ENCODE data around the gene ICAM2.
"Not testable (repeated sequence)": the region's sequence is repeated elsewhere in the genome, so short reads cannot be mapped to it uniquely, and the experiment has no call there.

Gene ICAM2

DNA sequence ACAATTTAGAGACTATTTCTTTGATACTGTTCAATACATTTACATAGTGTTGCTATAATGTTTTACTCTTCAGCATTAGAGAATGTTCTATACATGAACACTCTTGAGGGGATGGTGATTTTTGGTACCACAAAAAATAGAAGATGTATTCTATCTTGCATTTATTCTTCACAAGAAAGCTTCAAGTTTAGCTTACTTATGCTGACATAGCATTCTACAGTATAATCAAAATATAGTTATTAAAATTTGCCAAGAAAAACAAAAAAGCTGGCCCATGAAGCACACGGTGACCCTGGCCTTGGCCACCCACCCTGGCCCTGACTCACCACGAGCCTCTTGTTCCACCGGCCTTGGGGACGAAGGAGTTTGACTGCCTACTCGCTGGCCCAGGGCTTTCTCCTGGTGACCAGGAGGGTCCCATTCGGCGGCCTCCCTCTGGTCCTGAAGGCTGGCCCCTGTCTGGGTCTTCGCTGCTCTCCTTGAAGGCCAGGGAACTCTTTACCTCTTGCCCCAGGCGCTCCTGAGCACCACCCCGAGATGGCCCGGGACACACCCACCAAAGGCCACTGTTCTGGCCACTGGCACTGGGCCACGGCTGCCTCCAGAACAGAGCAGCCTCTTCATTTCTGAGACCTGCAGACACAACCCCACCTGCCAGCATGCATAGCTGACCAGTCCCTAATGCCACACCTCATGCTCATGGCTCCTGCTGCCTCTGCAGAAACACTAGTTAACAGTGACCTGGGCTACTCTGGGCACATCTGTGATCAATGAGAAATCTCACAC, 22.5 kb upstream of the ICAM2 start:
- DNase-seq (ENCODE audit: low read depth), result no peak

- DNase-seq (ENCODE audit: low read depth), result no peak
Measured at GRCh38 chr17:64041912-64042311, 21.5 kb upstream of the ICAM2 start.

DNA sequence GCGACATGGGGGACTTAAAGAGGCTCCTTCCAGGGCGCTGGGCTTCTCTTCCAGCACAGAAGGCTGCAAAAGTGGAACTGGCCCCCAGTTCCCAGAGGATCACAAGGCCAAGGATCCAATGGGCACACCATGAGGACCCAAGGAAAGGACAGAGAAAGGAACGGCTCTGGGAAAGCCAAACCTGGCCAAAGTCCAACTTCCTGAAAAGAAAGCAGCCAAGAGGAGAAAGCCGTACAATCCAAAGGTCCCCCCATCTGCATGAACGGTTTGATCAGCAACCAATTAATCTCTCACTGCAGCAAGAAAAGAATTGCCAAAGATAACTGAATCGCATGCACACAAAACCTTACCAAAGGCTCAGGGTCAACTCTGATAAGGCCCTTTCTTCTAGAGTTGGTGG, 19.8 kb upstream of the ICAM2 start:
- DNase-seq (ENCODE audit: low read depth), result no peak

GRCh38 chr17:64039106-64039400, 18.6 kb upstream of the ICAM2 start:
- DNase-seq (ENCODE audit: low read depth), result no peak

DNA sequence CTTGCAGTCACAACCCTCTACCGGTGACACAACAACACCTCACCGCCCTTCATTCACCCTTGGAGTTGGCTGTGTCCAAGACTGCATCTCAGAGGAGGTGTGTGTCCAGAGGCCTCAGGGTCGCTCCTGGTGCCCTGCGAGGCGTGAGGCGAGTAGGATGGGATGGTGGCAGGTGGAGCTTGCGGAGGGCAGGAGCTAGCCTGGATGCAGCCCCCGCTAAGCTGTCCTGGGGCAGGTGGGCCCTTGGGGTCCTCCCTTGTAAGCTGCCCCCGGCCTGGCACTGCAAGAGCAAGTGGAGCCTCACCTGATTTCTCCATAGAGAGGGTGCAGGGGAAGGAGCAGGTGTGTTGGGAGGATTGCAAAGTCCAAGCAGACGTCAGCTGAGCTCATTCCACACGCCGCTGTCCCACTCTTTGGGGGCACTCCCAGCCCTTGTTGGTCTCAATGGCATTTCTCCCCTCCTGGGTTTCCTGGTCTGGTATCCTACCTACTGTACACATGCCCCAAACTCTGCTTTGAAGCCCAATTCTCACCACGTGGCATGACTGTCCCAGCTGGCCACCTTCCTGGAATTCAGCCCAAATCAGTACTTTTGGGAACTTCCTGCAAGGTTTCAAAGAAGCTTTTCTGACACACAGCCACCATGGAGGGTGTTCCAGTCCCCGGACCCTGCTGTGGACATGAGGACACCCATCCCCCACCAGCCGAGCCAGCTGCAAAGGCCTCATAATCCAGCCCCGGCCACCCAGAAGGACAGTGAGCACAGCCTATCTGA, 18.1 kb upstream of the ICAM2 start:
- no peak for DNase-seq (ENCODE audit: low read depth)

- DNase-seq (ENCODE audit: low read depth), result no peak
Measured at GRCh38 chr17:64037802-64038201, 17.4 kb upstream of the ICAM2 start.

- DNase-seq (ENCODE audit: low read depth), result no peak
Measured at GRCh38 chr17:64037180-64037579, 16.7 kb upstream of the ICAM2 start.

GRCh38 chr17:64036198-64036922, 15.9 kb upstream of the ICAM2 start:
- DNase-seq (ENCODE audit: low read depth), result no peak

- DNase-seq (ENCODE audit: low read depth), result no peak
Measured at GRCh38 chr17:64032081-64032480, 11.6 kb upstream of the ICAM2 start.

DNA sequence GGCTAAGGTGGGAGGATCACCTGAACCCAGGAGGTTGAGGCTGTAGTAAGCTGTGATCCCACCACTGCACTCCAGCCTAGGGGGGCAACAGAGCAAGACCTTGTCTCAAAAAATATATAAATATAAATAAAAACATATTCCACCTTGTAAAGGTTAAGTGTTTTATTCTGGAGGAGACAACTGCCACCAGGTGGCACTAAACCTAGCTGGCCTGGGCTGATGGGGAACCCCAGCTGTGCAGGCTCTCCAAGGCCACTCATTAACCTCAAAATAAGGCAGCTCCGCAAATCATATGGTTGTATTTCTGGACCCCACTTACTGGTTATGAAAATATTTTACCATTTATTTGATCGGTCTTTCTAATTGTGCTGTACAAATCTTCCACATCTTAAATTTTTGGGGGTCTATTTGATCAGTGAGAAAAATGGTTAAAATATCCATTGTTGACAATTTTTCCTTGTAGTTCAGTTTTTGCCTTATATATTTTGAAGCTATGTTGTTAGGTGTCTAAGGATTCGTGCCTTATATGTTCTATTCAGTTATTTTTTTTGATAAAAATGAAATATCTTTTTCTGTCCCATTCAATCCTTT, 8.5 kb upstream of the ICAM2 start:
- DNase-seq (ENCODE audit: low read depth), result peak; percentile 57

DNA sequence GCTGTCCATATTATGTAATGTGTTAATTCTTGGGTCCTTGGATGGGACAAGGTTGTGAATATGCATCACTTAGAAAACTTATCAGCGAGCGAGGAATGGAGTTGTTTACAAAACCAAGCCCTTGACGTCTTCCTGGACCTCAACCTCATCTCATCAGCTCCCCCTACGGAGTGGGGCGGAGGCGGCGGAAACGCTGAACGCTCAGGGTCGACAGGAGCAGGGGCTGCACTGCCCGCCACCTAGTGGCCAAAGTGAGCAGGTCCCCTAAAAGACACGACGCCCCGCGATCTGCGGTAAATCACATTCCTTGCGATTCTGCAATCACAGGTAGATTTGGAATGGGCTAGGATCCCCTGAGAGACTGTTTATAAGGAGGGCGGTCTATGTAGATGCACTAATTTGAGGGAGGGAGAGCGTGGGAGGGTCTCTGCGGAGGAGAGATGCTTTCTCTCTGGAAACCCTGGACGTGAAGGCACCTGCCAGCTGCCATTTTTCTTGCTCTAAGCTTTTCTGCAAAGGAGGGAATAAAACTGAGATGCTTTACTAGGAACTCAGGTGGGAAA, 5.4 kb upstream of the ICAM2 start:
- DNase-seq (ENCODE audit: low read depth), result peak; percentile 83

DNA sequence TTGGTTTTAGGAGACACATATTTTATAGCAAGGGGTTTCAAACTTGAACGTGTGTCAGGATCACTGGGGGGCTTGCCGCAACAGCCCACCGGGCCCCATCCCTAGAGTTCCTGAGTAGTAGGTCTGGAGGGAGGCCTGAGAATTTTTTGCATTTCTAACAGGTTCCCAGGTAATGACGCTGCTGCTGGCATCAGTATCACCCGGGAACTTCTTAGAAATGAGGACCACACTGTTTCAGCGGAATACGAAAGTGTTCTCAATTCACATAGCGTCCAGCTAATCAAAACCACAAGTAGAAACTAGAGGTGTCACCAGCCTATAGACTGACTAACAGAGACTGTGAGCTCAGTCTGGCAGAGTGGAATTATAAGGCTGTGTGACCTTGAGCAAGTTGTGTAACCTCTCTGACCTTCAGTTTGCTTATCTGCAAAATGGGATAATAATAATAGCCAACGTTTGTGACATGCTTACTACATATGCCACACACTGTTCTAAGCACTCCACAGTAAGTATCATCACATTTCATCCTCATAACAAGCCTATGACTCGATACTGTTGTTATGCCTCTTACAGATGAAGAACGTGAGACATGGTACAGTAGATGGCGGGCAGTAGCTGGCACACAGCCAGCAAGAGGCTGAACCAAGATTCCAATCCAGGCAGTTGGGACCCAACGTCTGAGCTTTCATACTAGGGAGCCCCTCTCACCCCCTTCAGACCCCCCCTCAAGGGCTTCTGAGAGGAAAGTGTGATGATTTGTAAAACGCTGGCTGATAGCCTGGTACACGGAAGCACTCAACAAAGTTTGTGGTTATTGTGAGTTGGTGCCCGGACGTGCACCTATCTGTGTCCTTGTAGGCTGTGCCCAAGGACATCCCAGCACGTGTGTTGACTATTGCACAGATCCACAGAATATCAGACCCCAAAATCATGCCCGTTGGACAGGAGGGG, 4.6 kb upstream of the ICAM2 start:
- peak; percentile 30 for DNase-seq (ENCODE audit: low read depth)

- DNase-seq (ENCODE audit: low read depth), result no peak
Measured at GRCh38 chr17:64024215-64024654, 3.8 kb upstream of the ICAM2 start.

DNA sequence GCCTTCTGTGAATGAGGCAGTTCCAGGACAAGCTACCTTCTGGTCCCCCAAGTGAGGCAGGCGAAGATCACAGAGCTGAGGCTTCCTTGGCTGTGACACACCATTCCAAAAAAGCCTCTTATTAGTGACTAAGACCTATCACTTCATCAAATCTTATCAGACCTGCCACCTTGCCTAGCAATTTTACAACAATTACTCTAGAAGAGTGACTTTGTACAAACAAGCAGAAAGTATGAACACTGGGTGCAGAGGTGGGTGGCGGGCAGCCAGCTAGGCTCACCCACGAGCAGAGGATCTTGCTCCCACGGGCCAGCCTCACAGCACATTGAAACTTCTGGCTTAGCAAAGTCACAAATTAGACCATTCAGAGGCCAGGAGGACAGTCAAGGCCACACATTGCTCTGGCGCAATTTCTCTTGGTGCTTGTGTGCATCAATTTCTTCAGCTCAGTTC, 2.2 kb upstream of the ICAM2 start:
- no peak for DNase-seq (ENCODE audit: low read depth)

GRCh38 chr17:64019551-64019961, 877 bp downstream of the ICAM2 start:
- DNase-seq (ENCODE audit: low read depth), result not testable (repeated sequence)

DNA sequence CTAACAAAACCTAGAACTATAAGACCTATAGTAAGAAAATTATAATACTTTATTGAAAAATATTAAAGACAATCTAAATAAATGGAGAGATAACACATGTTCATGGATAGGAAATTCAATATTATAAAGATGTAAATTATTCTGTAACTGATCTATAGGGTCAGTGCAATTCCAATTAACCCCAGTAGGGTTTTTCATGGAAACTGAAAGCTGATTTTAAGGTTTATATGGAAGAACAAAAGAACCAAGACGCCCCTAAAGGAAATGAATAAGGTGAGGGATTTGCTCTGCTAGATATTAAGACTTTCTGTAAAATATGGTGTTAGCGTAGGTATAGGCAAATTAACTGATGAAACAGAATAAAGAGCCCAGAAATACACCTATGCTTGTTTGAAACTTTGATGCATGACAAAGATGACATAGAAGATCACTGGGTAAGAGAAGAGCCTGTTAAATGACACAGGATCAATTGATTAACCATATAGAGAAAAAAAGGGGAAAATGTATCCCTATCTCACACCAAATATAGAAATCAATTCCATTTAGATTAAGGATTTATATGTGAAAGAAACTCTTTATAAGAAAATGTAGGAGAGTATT, 3.0 kb downstream of the ICAM2 start:
- no peak for DNase-seq (ENCODE audit: low read depth)

DNA sequence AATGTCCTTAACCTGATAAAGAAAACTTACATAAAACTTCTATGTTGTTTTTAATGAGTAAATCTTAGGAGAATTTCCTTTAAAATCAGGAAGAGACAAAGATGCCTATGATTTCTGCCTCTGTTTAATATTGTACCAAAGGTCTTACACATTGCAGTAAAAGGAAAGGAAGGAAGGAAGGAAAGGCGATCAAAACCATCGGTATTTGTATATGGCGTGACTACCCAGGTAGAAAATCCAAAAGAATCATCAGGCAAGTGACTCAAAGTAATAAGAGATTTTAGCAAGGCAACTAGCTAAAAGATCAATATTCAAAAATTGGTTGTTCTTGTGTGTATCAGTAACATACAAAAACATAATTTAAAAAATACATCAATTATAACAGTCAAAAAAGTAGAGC, 3.5 kb downstream of the ICAM2 start:
- no peak for DNase-seq (ENCODE audit: low read depth)

DNA sequence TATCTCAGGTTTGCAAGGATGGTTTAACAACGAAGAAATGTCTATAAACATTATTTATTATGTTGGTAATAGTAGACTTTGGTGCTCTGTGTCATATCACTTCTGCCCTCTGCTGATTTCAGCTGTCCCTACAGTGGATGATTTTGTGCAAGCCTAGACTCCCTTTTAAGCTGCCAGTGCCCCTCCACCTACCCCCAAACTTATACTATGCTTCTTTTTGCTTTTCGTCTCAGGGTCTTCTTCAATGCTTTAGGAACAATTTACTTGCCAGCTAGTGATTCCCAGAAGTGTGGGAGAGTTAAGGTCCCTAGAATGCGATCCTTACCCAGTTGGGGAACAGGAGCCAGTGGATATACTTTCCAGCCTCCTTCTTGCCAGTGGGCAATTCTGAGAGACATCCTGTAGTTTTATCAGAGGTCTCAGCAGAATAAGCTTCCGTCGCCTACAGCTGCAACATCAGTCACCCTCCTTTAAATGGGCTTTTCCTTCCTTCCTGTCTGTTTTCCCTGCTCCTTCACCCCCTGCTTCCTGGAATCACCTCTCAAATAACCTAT, 4.1 kb downstream of the ICAM2 start:
- DNase-seq (ENCODE audit: low read depth), result no peak

DNA sequence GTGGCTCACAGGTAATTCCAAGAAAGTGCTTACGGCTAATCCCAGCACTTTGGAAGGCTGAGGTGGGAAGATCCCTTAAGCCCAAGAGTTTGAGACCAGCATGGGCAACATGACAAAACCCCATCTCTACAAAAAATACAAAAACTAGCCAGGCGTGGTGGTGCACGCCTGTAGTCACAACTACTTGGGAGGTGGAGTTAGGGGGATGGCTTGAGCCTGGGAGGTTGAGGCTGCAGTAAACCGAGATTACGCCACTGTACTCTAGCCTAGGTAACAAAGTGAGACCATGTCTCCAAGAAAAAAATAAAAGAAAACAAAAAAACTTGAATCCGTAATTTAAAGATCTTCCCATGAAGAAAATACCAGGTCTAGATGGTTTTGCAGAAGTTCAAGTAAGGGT, 5.0 kb downstream of the ICAM2 start:
- DNase-seq (ENCODE audit: low read depth), result no peak

All from activated T-cell treated with anti-CD3 and anti-CD28 coated beads for 24 hours (primary cell).